Right lobe of liver (tissue), 6 donors: Measurements from ENCODE around the gene CIAO3. TPM values are rescaled to one million over a fixed set of nuclear protein-coding genes. Genes with fewer than 3 reads are reported as not detected.

Experiments
- ATAC-seq, 4 donors: fragments of 200-7000 bp; cut with Tn5 transposase; one replicate each; pipeline ENCODE4 v1.9.1; 2020; ENCODE audit warnings: mild to moderate bottlenecking in 4 of 4, moderate library complexity in 4 of 4
- DNase-seq, 3 donors: peaks; one replicate each; pipeline ENCODE4 v3.0.0-alpha.2; 2020
- H3K27ac ChIP-seq, 3 donors: fragments of 200-600 bp; one replicate each; pipeline ENCODE4 v1.8.0; 2022
- H3K27me3 ChIP-seq, 2 donors: fragments of 200-600 bp; one replicate each; pipeline ENCODE4 v1.8.0; 2022
- H3K36me3 ChIP-seq, 4 donors: fragments of 200-600 bp; sonication (generic) in 1 of 4; one replicate each; pipeline versions ENCODE4 v1.5.1 to v1.8.0; 2017 to 2022; ENCODE audit warnings: control low read depth in 1 of 4
- H3K4me1 ChIP-seq, 4 donors: fragments of 200-600 bp; sonication (generic) in 1 of 4; one replicate each; pipeline versions ENCODE4 v1.5.1 to v1.8.0; 2017 to 2022; ENCODE audit warnings: control low read depth in 1 of 4
- H3K4me3 ChIP-seq, 3 donors: fragments of 200-600 bp; one replicate each; pipeline ENCODE4 v1.8.0; 2022
- H3K9me3 ChIP-seq, 4 donors: fragments of 200-600 bp; sonication (generic) in 1 of 4; one replicate each; pipeline versions ENCODE4 v1.5.1 to v1.8.0; 2017 to 2022; ENCODE audit warnings: control low read depth in 1 of 4
- CTCF ChIP-seq, 4 donors: fragments of 200-600 bp in 3 of 4; fragments of 450-650 bp in 1 of 4; IDR thresholded peaks; one replicate each; pipeline versions ENCODE4 v1.5.1 to v1.8.0; 2016 to 2022; ENCODE audit warnings: antibody characterized with exemption in 4 of 4, mild to moderate bottlenecking in 2 of 4
- POLR2A ChIP-seq: fragments of 450-650 bp; IDR thresholded peaks from one replicate; pipeline ENCODE4 v1.6.1; 2017; ENCODE audit warnings: antibody characterized with exemption, mild to moderate bottlenecking
- WGBS: methylation state at CpG from one replicate; pipeline ENCODE4 v1.1.6; 2018; ENCODE audit warnings: low coverage, low lambda C conversion rate; ENCODE audit not compliant: insufficient coverage; ENCODE audit errors: missing lambda C conversion rate; 5-methylcytosine and 5-hydroxymethylcytosine counted together
- intact Hi-C, 2 donors: fragments of 100-400 bp; cut with DNase I; formaldehyde crosslinking; loops; one replicate each; pipeline versions ENCODE4 v1.11.2 to v1.14.1; 2022
- total RNA-seq, 6 experiments: library from RNA; depleted of rRNA in 2 of 6; stranded (reverse); fragments of >200 nt in 2 of 6; fragmentation: NEBNext Ultra II Directional in 3 of 6; extraction: Animal tissue kit (Norgen Biotek cat#: 25700) in 3 of 6; gene quantifications; one replicate each; pipeline versions ENCODE4 v1.1.0 to v1.2.4, GENCODE V29; 2016 to 2023
- donor health status: DM: no; HTN: yes; CAD: no.
- donor health status: DM: no; HTN: no; CAD: no.
- donor health status: DM: no; HTN: no; CAD: no.
- donor health status: DM: no; HTN: yes; CAD: no.
- donor health status: DM: no; HTN: yes; CAD: no.

CIAO3 gene
- total RNA-seq, 6 experiments from 2014 or later, result 11.9 to 26.1 (median 17.3) TPM

- Histone ChIP-seq H3K27ac (no peak overlapping the region), H3K36me3 (no peaks in the 10 kb centered on the region), H3K27me3 (no peaks in the 10 kb centered on the region), H3K9me3 (no peaks in the 10 kb centered on the region), H3K4me1 (no peaks in the 10 kb centered on the region), H3K4me3 (no peak overlapping the region)
- intact Hi-C loops, result no loop called here
- TF ChIP-seq CTCF (IDR thresholded peaks at IDR 0.05) (no peak), POLR2A (no peak)
- 66% methylated on average over 31 of the region's 48 CpGs for WGBS
- ATAC-seq, result no peak
- no peak for DNase-seq
These were observed 26.2 kb upstream of the CIAO3 start for GRCh38 chr16:766820-767640.

DNA sequence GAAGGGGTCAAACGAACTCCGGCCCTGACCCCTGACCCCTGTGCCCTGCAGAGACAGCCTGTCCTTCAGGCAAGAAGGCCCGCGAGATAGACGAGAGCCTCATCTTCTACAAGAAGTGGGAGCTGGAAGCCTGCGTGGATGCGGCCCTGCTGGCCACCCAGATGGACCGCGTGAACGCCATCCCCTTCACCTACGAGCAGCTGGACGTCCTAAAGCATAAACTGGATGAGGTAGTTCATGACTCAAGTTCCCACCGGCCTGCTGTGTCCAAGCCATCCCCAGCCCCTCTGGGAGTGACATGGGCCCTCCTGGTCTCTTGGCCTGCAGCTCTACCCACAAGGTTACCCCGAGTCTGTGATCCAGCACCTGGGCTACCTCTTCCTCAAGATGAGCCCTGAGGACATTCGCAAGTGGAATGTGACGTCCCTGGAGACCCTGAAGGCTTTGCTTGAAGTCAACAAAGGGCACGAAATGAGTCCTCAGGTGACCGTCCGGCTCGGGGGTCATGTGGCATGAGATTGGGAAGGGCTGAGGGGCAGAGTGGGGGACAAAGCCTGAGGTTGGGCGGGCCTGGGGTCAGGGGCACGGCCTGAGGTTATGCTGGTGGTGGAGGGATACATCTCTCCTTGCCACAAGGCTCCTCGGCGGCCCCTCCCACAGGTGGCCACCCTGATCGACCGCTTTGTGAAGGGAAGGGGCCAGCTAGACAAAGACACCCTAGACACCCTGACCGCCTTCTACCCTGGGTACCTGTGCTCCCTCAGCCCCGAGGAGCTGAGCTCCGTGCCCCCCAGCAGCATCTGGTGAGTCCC is 25.4 kb upstream of the CIAO3 start:
- Histone ChIP-seq H3K27me3 (no peaks in the 10 kb centered on the region), H3K9me3 (no peaks in the 10 kb centered on the region), H3K27ac (no peak overlapping the region), H3K4me1 (no peaks in the 10 kb centered on the region), H3K36me3 (no peaks in the 10 kb centered on the region), H3K4me3 (no peak overlapping the region)
- 60% methylated on average over 3 of the region's 29 CpGs for whole genome bisulfite sequencing
- TF ChIP-seq POLR2A (no peak), CTCF (IDR thresholded peaks at IDR 0.05) (no peak)
- DNase-seq, result no peak
- intact Hi-C loops, result no loop called here
- peak in 1 of 4 donors; percentile 11 for ATAC-seq

DNA sequence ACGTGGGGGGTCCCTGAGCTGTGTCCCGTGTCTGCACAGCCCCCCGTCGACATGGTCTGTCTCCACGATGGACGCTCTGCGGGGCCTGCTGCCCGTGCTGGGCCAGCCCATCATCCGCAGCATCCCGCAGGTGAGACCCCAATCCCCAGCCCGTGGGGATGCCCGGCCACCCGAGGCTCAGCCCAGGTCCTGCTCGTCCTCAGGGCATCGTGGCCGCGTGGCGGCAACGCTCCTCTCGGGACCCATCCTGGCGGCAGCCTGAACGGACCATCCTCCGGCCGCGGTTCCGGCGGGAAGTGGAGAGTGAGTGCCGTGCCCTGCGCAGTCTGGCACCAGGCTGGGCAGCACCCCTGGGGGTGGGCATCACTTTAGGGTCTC is 24.7 kb upstream of the CIAO3 start:
- no peaks in the 10 kb centered on the region for H3K36me3 ChIP-seq
- H3K4me3 ChIP-seq, result no peak overlapping the region
- DNase-seq (no peak), ATAC-seq (no peak)
- H3K27me3 ChIP-seq, result no peaks in the 10 kb centered on the region
- no peak overlapping the region for H3K27ac ChIP-seq
- TF ChIP-seq CTCF (IDR thresholded peaks at IDR 0.05) (no peak), POLR2A (no peak)
- no peaks in the 10 kb centered on the region for H3K4me1 ChIP-seq
- no peaks in the 10 kb centered on the region for H3K9me3 ChIP-seq
- WGBS, result no CpG with 5 or more reads among the region's 29 CpGs
- intact Hi-C loops, result no loop called here

GRCh38 chr16:764848-765487 is 24.2 kb upstream of the CIAO3 start:
- Histone ChIP-seq H3K27me3 (no peaks in the 10 kb centered on the region), H3K4me3 (no peak overlapping the region), H3K27ac (no peak overlapping the region), H3K36me3 (no peaks in the 10 kb centered on the region), H3K9me3 (no peaks in the 10 kb centered on the region), H3K4me1 (no peaks in the 10 kb centered on the region)
- WGBS, result 91% methylated on average over 12 of the region's 38 CpGs
- TF ChIP-seq CTCF (IDR thresholded peaks at IDR 0.05) (no peak), POLR2A (no peak)
- intact Hi-C loops, result no loop called here
- ATAC-seq (no peak), DNase-seq (peak in 1 of 3 donors; percentile 50)
